PC-3 (cell line): ENCODE results near the gene UNC13C.

Source experiments
- EZH2 ChIP-seq: fragments of 300-600 bp; sonication (generic); IDR thresholded peaks from one replicate; pipeline ENCODE4 v1.6.1; 2017; ENCODE audit warnings: antibody characterized with exemption, mild to moderate bottlenecking, low read length; ENCODE audit not compliant: unreplicated experiment
- TF ChIP-seq, protein P1 (sequence below): fragments of 300-600 bp; sonication (generic); conservative IDR thresholded peaks from 2 replicates; pipeline ENCODE4 v1.5.1; 2017; ENCODE audit warnings: antibody characterized with exemption, low read depth, mild to moderate bottlenecking, low read length

DNA sequence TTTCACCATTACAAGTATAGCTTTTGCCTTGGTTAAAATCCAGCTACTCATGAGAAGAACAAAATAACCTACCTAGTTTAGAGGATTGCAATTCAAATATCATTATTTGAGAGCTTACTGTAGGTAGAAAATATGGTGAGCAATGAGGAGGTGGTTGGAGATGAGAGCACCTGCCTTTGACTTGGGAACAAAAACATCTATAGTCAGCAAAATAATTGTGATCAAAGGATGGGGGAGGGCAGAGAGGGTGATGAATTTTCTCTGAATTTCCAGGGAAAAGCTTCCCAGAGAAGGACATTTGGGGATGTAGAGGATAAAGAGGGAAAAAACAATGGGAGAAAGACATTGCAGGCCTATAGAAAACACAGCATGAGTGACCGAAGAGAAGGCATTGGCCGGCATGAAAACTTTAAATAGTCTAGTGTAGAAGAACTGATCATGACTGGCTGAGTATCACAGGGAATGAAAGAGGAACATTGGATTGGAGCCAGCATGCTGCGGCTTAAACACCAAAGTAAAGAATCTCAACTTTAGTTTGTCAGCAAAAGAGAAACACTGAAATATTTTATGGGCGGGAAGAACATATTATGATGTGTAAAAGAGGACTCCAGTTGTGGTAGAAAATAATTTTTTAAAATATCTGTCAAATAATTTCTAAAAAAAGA, 581.3 kb downstream of the UNC13C start:
- no peak for TF ChIP-seq EZH2
- TF ChIP-seq, protein P1, sequence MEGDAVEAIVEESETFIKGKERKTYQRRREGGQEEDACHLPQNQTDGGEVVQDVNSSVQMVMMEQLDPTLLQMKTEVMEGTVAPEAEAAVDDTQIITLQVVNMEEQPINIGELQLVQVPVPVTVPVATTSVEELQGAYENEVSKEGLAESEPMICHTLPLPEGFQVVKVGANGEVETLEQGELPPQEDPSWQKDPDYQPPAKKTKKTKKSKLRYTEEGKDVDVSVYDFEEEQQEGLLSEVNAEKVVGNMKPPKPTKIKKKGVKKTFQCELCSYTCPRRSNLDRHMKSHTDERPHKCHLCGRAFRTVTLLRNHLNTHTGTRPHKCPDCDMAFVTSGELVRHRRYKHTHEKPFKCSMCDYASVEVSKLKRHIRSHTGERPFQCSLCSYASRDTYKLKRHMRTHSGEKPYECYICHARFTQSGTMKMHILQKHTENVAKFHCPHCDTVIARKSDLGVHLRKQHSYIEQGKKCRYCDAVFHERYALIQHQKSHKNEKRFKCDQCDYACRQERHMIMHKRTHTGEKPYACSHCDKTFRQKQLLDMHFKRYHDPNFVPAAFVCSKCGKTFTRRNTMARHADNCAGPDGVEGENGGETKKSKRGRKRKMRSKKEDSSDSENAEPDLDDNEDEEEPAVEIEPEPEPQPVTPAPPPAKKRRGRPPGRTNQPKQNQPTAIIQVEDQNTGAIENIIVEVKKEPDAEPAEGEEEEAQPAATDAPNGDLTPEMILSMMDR, result no peak
